GM12801 (cell line): ENCODE results near the gene CTBP2.

Experiments used
- TF ChIP-seq, protein P1 (sequence below): IDR thresholded peaks from one replicate; pipeline ENCODE4 v1.5.1; 2011; ENCODE audit warnings: control low read depth; ENCODE audit not compliant: insufficient read length; ENCODE audit errors: extremely low read depth

CTBP2 gene

DNA sequence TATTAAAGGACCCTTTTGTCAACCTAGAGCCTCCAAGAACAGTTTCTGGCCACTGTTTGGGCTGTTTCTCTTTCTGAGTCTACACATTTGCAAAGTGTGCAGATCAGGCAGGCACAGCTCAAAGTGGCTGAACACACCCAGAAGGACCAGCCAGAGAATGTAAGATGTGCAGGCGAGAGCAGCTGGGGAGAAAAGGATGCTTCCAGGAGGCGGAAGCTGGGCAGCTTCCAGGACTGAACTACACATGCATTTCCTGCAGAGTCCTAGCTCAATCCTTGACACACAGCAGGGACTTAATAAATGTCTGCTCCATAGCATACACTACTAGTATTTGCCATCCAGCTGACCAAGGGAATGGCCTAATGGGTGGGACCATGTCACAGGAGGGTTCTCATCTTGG lies 70.9 kb downstream of the CTBP2 start:
- TF ChIP-seq, protein P1, sequence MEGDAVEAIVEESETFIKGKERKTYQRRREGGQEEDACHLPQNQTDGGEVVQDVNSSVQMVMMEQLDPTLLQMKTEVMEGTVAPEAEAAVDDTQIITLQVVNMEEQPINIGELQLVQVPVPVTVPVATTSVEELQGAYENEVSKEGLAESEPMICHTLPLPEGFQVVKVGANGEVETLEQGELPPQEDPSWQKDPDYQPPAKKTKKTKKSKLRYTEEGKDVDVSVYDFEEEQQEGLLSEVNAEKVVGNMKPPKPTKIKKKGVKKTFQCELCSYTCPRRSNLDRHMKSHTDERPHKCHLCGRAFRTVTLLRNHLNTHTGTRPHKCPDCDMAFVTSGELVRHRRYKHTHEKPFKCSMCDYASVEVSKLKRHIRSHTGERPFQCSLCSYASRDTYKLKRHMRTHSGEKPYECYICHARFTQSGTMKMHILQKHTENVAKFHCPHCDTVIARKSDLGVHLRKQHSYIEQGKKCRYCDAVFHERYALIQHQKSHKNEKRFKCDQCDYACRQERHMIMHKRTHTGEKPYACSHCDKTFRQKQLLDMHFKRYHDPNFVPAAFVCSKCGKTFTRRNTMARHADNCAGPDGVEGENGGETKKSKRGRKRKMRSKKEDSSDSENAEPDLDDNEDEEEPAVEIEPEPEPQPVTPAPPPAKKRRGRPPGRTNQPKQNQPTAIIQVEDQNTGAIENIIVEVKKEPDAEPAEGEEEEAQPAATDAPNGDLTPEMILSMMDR: no peak

DNA sequence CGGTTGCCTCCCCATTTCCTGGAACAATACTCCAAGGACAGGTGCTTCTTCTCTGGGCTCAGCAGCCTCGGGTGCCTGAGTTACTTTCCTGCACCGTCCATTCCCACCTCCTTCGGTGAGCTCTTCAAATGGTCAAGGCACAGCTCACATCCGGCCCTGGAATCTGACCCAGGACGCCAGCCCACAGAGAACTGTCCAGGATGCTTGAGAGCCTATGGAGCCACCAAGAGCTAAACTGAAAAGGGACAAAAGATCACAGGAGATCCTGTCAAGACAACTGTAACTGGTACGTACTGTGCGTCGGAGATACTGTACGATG lies 72.5 kb downstream of the CTBP2 start:
- TF ChIP-seq, protein P1: no peak

GRCh38 chr10:125087191-125087896 lies 73.0 kb downstream of the CTBP2 start:
- TF ChIP-seq, protein P1: no peak

GRCh38 chr10:125086691-125087090 lies 73.7 kb downstream of the CTBP2 start:
- TF ChIP-seq, protein P1: no peak

- TF ChIP-seq, protein P1: no peak
These were observed 74.9 kb downstream of the CTBP2 start for GRCh38 chr10:125085258-125086054.

GRCh38 chr10:125084614-125085257 lies 75.6 kb downstream of the CTBP2 start:
- TF ChIP-seq, protein P1: no peak

GRCh38 chr10:125084191-125084613 lies 76.2 kb downstream of the CTBP2 start:
- TF ChIP-seq, protein P1: no peak
